ENCODE measurements around the gene HBA1. TPM values are rescaled to one million over a fixed set of nuclear protein-coding genes. Genes with fewer than 3 reads are reported as not detected.

The HBA1 gene
- total and polyA plus RNA-seq, 2 of the 4 experiments (the other 2 are of a cell fraction) = 0.21 TPM; not detected in 1

DNA sequence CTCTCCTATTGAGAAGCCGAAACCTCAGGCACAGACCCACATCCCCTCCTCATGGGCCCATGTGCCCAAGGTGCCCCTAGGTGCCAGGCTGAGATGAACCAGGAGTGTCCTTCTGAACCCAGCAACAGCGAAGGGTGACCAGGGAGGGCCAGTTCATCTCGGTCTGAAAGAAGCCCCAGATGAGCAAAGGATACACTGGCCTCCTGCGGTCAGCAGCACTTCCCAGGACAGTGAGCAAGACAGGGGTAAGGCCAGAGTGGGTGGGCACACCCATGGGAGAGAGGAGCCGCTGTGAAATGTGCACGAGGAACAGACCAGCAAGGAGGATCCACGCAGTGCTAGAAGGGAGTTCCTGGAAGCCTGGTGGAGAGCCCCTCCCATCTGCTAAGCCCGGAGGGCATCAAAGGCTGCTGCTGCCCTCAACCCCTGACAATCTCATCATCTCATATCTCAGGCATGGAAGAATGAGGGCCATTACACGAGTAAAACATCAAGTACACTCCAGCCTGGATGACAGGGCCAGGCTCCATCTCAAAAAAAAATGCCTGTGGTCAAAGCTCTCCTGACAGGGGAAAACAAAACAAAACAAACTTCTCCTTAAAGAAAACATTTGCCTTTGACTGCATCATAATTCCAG, 27.3 kb upstream of the HBA1 start:
- H3K36me3 ChIP-seq (ENCODE audit: control insufficient read depth, insufficient read depth, low read length) = no peaks in the 10 kb centered on the region
- H3K23ac ChIP-seq (ENCODE audit: low read depth, low read length) = no peak overlapping the region; the same call in 1 of the 2 replicates
- BruUV-seq (replicated peaks) = no TSS peak
- intact Hi-C loops (cut with micrococcal nuclease) = no loop called here
- no peaks in the 10 kb centered on the region for H3K79me1 ChIP-seq (ENCODE audit: low read depth in 1 of 2, low read length in 2 of 2)
- WGBS, 2 experiments (ENCODE audit: extremely low coverage in 2 of 2, insufficient read length in 1 of 2) = 40% methylated on average over 5 of the region's 9 CpGs; no CpG with 5 or more reads in 1 of the 2 experiments
- peak overlapping the region; percentile 56; the same call in 1 of the 2 replicates for H2AK5ac ChIP-seq (ENCODE audit: low read depth, low read length)
- DNase-seq = peak; percentile 52
- H2AFZ ChIP-seq (replicated peaks; ENCODE audit: low read length, poor library complexity) = peak overlapping the region; percentile 66
- 0 out of 2 replicates have a peak overlapping the region, but pooled peaks have one; percentile 22 for H4K91ac ChIP-seq (ENCODE audit: insufficient read depth, low read depth, low read length)
- H3K9ac ChIP-seq (ENCODE audit: low read depth, low read length) = no peak overlapping the region
- H3K27me3 ChIP-seq (ENCODE audit: control insufficient read depth, insufficient read depth, low read length) = no peaks in the 10 kb centered on the region; the same call in 1 of the 2 replicates
- in situ Hi-C loops (cut with MboI; ENCODE audit: low sequenced_read_pairs) = no loop called here
- H3K14ac ChIP-seq (replicated peaks; ENCODE audit: low read depth, low read length) = peak overlapping the region; percentile 54; the same call in 1 of the 2 replicates
- no peak overlapping the region for H3K56ac ChIP-seq (ENCODE audit: extremely low read depth, insufficient read depth, low read length)
- no peaks in the 10 kb centered on the region for H4K20me1 ChIP-seq (ENCODE audit: insufficient read depth, low read length)
- peak overlapping the region; percentile 39; the same call in 1 of the 2 replicates for H2BK120ac ChIP-seq (ENCODE audit: low read depth, low read length)
- peaks cover 6% of the 10 kb centered on the region; the same call in 1 of the 2 replicates for H3K9me1 ChIP-seq (ENCODE audit: insufficient read depth, low read length)
- ChIA-PET POLR2A (ENCODE audit: unreplicated experiment) (interaction anchor here (1.0 kb wide), 1 partner anchor 42 kb away, joined by 3 read pairs; no protein-coding TSS in a partner anchor), CTCF (interaction anchor here (1.3 kb wide), 1 partner anchor 52 kb away, joined by 4 read pairs; no protein-coding TSS in a partner anchor)
- H2BK20ac ChIP-seq (ENCODE audit: low read depth, low read length) = peak overlapping the region; percentile 42; the same call in 1 of the 2 replicates
- H3K4ac ChIP-seq (ENCODE audit: low read depth, low read length) = peak overlapping the region; percentile 68
- H3K4me2 ChIP-seq (ENCODE audit: low read depth, low read length) = peak overlapping the region; percentile 18; the same call in 1 of the 2 replicates
- no peak overlapping the region for H4K8ac ChIP-seq (ENCODE audit: low read depth in 2 of 2, low read length in 2 of 2)
- H3K4me3 ChIP-seq (ENCODE audit: insufficient read depth, low read depth, low read length) = no peak overlapping the region
- H3K4me1 ChIP-seq (ENCODE audit: control insufficient read depth, insufficient read depth, low read length) = peaks cover 8% of the 10 kb centered on the region; the same call in 1 of the 2 replicates
- dilution Hi-C loops (cut with HindIII; ENCODE audit: low sequenced_read_pairs, unreplicated experiment) = no loop called here
- H3K9me3 ChIP-seq (ENCODE audit: control insufficient read depth, insufficient read depth, low read length) = no peaks in the 10 kb centered on the region
- H2AK9ac ChIP-seq (replicated peaks; ENCODE audit: low read depth, low read length, poor library complexity) = peak overlapping the region; percentile 61
- H2BK15ac ChIP-seq (ENCODE audit: low read depth, low read length) = no peak overlapping the region
- H3K27ac ChIP-seq (ENCODE audit: insufficient read depth, low read length) = no peak overlapping the region
- no peak overlapping the region for H2BK5ac ChIP-seq (ENCODE audit: low read depth, low read length, poor library complexity, severe bottlenecking)
- peak; percentile 83 for ATAC-seq (ENCODE audit: low read depth)
- no peak overlapping the region for H3K18ac ChIP-seq (ENCODE audit: low read depth, low read length)
- H4K5ac ChIP-seq (ENCODE audit: low read depth, low read length) = no peak overlapping the region
- TF ChIP-seq RFX5 (IDR thresholded peaks at IDR 0.05; ENCODE audit: low read depth, low read length) (no peak), FOS (IDR thresholded peaks at IDR 0.05; ENCODE audit: low read depth, low read length) (no peak), RCOR1 (IDR thresholded peaks at IDR 0.05; ENCODE audit: insufficient replicate concordance, low read length) (no peak), MAFK (IDR thresholded peaks at IDR 0.05; ENCODE audit: low read depth, low read length) (no peak), MXI1 (IDR thresholded peaks at IDR 0.05; ENCODE audit: borderline replicate concordance, low read depth, low read length) (no peak), MAZ (IDR thresholded peaks at IDR 0.05; ENCODE audit: borderline replicate concordance, low read depth, low read length) (no peak), CEBPB (IDR thresholded peaks at IDR 0.05; ENCODE audit: low read depth, low read length) (no peak), CHD1 (IDR thresholded peaks at IDR 0.05; ENCODE audit: low read depth, low read length) (no peak), ELK1 (IDR thresholded peaks at IDR 0.05; ENCODE audit: borderline replicate concordance, low read depth, low read length) (no peak), RAD21 (IDR thresholded peaks at IDR 0.05; ENCODE audit: low read length) (no peak), BHLHE40 (IDR thresholded peaks at IDR 0.05; ENCODE audit: low read depth, low read length) (no peak), POLR2A (IDR thresholded peaks at IDR 0.05; ENCODE audit: low read depth, low read length) (no peak), NFE2L2 (IDR thresholded peaks at IDR 0.05; ENCODE audit: low read depth, low read length) (no peak)
- TF ChIP-seq, protein P1, sequence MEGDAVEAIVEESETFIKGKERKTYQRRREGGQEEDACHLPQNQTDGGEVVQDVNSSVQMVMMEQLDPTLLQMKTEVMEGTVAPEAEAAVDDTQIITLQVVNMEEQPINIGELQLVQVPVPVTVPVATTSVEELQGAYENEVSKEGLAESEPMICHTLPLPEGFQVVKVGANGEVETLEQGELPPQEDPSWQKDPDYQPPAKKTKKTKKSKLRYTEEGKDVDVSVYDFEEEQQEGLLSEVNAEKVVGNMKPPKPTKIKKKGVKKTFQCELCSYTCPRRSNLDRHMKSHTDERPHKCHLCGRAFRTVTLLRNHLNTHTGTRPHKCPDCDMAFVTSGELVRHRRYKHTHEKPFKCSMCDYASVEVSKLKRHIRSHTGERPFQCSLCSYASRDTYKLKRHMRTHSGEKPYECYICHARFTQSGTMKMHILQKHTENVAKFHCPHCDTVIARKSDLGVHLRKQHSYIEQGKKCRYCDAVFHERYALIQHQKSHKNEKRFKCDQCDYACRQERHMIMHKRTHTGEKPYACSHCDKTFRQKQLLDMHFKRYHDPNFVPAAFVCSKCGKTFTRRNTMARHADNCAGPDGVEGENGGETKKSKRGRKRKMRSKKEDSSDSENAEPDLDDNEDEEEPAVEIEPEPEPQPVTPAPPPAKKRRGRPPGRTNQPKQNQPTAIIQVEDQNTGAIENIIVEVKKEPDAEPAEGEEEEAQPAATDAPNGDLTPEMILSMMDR (conservative IDR thresholded peaks at IDR 0.05; ENCODE audit: low read depth, low read length) = no peak
- TF ChIP-seq, protein P2, sequence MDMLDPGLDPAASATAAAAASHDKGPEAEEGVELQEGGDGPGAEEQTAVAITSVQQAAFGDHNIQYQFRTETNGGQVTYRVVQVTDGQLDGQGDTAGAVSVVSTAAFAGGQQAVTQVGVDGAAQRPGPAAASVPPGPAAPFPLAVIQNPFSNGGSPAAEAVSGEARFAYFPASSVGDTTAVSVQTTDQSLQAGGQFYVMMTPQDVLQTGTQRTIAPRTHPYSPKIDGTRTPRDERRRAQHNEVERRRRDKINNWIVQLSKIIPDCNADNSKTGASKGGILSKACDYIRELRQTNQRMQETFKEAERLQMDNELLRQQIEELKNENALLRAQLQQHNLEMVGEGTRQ (IDR thresholded peaks at IDR 0.05; ENCODE audit: low read depth, low read length) = no peak
